ENCODE measurements around the gene ENO3. TPM values are rescaled to one million over a fixed set of nuclear protein-coding genes. Genes with fewer than 3 reads are reported as not detected.

Gene ENO3
- total RNA-seq, 1 experiment from 2014 or later, result 19.0 TPM

DNA sequence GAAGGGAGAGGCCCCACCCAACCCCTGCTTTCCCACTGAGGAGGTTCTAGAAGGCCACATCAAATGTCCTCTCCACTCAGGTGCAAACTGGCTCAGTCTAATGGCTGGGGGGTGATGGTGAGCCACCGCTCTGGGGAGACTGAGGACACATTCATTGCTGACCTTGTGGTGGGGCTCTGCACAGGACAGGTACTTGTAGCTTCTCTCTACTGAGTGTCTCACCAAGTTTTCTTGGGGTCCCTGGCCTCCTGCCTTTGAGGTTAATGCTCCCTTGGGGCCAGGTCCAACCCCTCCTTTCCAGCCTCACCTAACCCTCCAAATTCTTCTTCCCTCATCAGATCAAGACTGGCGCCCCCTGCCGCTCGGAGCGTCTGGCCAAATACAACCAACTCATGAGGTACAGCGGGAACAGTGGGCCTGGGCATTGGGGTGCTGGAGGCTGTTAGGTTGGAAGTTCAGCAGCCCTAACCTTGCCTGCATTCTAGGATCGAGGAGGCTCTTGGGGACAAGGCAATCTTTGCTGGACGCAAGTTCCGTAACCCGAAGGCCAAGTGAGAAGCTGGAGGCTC is 5.7 kb downstream of the ENO3 start:
- no peaks in the 10 kb centered on the region for H3K9me3 Mint-ChIP-seq (ENCODE audit: unreplicated experiment)
- H3K27me3 Mint-ChIP-seq (ENCODE audit: insufficient read depth, unreplicated experiment), result no peaks in the 10 kb centered on the region
- H3K4me3 Mint-ChIP-seq (ENCODE audit: unreplicated experiment), result no peak overlapping the region
- POLR2A ChIA-PET, result interaction anchor here (0.7 to 21.5 kb wide), 4 partner anchors 8 to 46 kb away, joined by 3 to 639 read pairs (median 4); partner anchors contain the start of genes PFN1 and SPAG7
- TF ChIP-seq, protein P1, sequence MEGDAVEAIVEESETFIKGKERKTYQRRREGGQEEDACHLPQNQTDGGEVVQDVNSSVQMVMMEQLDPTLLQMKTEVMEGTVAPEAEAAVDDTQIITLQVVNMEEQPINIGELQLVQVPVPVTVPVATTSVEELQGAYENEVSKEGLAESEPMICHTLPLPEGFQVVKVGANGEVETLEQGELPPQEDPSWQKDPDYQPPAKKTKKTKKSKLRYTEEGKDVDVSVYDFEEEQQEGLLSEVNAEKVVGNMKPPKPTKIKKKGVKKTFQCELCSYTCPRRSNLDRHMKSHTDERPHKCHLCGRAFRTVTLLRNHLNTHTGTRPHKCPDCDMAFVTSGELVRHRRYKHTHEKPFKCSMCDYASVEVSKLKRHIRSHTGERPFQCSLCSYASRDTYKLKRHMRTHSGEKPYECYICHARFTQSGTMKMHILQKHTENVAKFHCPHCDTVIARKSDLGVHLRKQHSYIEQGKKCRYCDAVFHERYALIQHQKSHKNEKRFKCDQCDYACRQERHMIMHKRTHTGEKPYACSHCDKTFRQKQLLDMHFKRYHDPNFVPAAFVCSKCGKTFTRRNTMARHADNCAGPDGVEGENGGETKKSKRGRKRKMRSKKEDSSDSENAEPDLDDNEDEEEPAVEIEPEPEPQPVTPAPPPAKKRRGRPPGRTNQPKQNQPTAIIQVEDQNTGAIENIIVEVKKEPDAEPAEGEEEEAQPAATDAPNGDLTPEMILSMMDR (IDR thresholded peaks at IDR 0.05; ENCODE audit: unreplicated experiment), result no peak
- H3K4me1 Mint-ChIP-seq (ENCODE audit: insufficient read depth, unreplicated experiment), result no peaks in the 10 kb centered on the region
- peaks cover 24% of the 10 kb centered on the region for H3K36me3 Mint-ChIP-seq (ENCODE audit: insufficient read depth, unreplicated experiment)
- H3K27ac Mint-ChIP-seq (ENCODE audit: low read depth, unreplicated experiment), result no peak overlapping the region
- intact Hi-C loops (cut with micrococcal nuclease), result no loop called here
- BruUV-seq (replicated peaks), result no TSS peak
- DNase-seq (ENCODE audit: unreplicated experiment), result no peak
- CTCF ChIA-PET, result no interaction called here

DNA sequence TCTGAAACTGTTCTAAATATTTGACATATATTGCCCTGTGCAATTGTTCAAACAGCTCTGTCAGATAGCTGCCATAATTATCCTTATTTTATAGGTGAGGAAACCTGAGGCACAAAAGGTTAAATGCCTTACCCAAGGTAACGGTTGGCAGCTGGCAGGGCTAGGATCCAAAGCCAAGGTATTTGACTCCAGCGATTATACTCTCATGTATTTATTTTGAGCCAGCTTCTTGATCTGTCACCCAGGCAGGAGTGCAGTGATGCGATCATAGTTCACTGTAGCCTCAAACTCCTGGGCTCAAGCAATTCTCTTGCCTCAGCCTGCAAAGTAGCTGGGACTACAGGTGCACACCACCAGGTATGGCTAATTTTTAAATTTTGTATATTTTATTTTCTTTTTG is 7.2 kb downstream of the ENO3 start:
- CTCF ChIA-PET, result no interaction called here
- H3K4me1 Mint-ChIP-seq (ENCODE audit: insufficient read depth, unreplicated experiment), result no peaks in the 10 kb centered on the region
- H3K27ac Mint-ChIP-seq (ENCODE audit: low read depth, unreplicated experiment), result peak overlapping the region; percentile 51

DNA sequence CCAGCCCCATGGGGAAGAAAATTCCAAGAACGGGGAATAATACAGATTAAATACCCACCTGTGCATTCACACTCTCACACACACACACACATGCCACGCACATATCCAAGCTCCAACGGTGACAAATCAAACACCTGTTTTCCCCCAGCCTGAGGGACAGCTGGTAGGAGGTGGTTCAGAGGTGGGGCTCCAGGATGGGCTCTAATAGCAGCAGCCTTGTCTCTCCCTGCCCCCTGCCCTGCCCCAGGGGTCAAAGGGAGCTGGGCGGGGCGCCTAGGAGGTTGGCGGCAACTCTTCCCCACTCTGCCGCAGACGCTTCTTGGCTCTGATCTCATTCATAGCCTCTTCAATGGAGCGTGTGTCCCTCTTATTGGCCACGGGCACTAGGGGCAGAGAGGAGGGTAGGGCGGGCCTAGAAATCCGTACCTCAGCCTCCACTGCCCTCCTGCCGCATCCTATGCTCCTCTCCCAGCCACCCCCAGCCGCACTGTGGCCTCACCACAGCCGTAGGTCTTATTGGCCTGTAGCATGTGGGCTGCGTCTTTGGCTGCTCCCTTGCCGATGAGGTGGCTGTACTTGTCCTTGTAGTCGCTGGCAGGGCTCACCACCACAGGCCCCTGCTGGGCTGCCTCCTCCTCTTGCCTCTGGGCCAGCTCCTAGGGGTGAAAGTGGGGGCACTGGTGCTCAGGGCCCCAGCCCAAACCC is 8.5 kb downstream of the ENO3 start:
- no peaks in the 10 kb centered on the region for H3K9me3 Mint-ChIP-seq (ENCODE audit: unreplicated experiment)
- ChIA-PET CTCF (no interaction called here), POLR2A (interaction anchor here (0.9 to 21.5 kb wide), 3 partner anchors 8 to 11 kb away, joined by 3 to 639 read pairs (median 4); partner anchors contain the start of genes PFN1 and SPAG7)
- H3K27me3 Mint-ChIP-seq (ENCODE audit: insufficient read depth, unreplicated experiment), result no peaks in the 10 kb centered on the region
- H3K36me3 Mint-ChIP-seq (ENCODE audit: insufficient read depth, unreplicated experiment), result peaks cover 29% of the 10 kb centered on the region
- intact Hi-C loops (cut with micrococcal nuclease), result no loop called here
- TSS peak; percentile 83 for BruUV-seq (replicated peaks)
- no peaks in the 10 kb centered on the region for H3K4me1 Mint-ChIP-seq (ENCODE audit: insufficient read depth, unreplicated experiment)
- TF ChIP-seq, protein P1 (IDR thresholded peaks at IDR 0.05; ENCODE audit: unreplicated experiment), result no peak
- no peak overlapping the region for H3K4me3 Mint-ChIP-seq (ENCODE audit: unreplicated experiment)
- no peak for DNase-seq (ENCODE audit: unreplicated experiment)
- peak overlapping the region; percentile 51 for H3K27ac Mint-ChIP-seq (ENCODE audit: low read depth, unreplicated experiment)

More for the DNA sequence above, 7.2 kb downstream of the ENO3 start:
- no peak for DNase-seq (ENCODE audit: unreplicated experiment)
- Mint-ChIP-seq H3K4me3 (ENCODE audit: unreplicated experiment) (no peak overlapping the region), H3K9me3 (ENCODE audit: unreplicated experiment) (no peaks in the 10 kb centered on the region), H3K27me3 (ENCODE audit: insufficient read depth, unreplicated experiment) (no peaks in the 10 kb centered on the region), H3K36me3 (ENCODE audit: insufficient read depth, unreplicated experiment) (peaks cover 24% of the 10 kb centered on the region)
- intact Hi-C loops (cut with micrococcal nuclease), result no loop called here
- BruUV-seq (replicated peaks), result no TSS peak
- POLR2A ChIA-PET, result interaction anchor here (0.6 to 21.5 kb wide), 2 partner anchors 9 to 38 kb away, joined by 3 to 639 read pairs; partner anchors contain the start of gene SPAG7
- TF ChIP-seq, protein P1 (IDR thresholded peaks at IDR 0.05; ENCODE audit: unreplicated experiment), result no peak

DNA sequence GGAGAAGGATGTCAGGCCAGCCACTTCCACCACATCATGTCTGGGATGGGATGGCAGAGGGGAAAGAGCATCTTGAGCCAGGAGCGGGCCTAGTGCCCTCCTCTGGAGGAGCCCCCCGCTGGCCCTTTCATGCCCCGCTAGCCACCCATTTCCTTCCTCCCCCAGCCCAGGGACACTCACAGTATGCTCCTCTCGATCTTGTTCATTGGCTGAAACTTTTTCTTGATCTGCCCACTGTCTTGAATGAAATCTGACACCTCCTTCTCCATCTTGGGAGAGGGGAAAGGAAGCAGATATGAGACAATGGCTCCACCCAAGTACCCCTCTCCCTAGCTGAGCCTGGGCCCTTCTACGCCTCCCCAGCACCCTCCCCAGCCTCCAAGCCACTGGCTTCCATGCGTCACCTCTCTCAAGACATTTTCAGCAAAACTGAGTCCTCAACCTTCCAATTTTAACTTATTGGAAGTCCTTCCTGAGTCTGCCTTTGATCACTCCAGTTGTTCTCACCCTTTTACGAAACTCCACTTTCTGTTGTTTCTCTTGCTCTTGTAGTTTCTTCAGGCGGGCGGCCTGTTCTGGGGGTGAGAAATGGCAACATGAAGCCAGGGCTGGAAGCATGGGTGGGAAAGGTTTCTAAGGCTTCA is 9.5 kb downstream of the ENO3 start:
- Mint-ChIP-seq H3K4me3 (ENCODE audit: unreplicated experiment) (no peak overlapping the region), H3K9me3 (ENCODE audit: unreplicated experiment) (no peaks in the 10 kb centered on the region), H3K27ac (ENCODE audit: low read depth, unreplicated experiment) (no peak overlapping the region), H3K36me3 (ENCODE audit: insufficient read depth, unreplicated experiment) (peaks cover 29% of the 10 kb centered on the region), H3K27me3 (ENCODE audit: insufficient read depth, unreplicated experiment) (no peaks in the 10 kb centered on the region), H3K4me1 (ENCODE audit: insufficient read depth, unreplicated experiment) (no peaks in the 10 kb centered on the region)
- no TSS peak for BruUV-seq (replicated peaks)
- CTCF ChIA-PET, result no interaction called here
- TF ChIP-seq, protein P1 (IDR thresholded peaks at IDR 0.05; ENCODE audit: unreplicated experiment), result no peak
- no peak for DNase-seq (ENCODE audit: unreplicated experiment)
- intact Hi-C loops (cut with micrococcal nuclease), result no loop called here
- POLR2A ChIA-PET, result no interaction called here
